Measurements from ENCODE around the gene TRPT1.

Gene TRPT1

DNA sequence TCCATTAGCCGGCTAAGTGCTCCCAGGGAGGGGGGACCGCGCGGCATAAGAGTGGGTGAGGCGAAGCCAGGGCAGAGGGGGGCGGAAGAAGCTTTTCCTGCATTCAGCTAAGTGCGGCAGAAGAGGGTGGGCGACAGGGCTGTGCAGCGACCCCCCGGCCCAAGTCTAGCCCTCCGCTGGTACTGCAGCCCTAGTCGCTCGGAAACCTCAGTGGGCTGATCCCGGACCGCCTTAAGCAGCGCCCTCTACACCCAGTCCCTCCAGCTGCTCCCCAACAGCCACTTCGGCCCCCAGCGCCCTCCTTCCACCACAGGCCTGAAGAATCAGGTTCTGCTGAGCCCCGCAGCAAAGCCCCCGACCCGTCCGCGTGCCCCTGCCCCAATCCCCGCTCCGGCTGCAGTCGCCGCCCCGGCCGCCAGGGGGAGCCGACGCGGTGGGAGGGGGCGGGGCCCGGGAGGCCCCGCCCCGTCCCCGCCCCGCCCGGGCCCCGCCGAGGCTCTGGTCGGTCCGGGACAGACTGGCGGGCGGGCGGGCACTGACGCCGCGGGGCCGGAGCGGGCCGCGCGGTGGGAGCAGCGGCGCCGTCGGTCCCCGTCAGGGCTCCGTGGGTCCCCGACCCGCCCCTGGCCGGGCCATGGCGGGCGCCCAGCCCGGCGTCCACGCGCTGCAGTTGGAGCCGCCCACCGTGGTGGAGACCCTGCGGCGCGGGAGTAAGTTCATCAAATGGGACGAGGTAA lies 25.2 kb upstream of the TRPT1 start, which contains the start of gene PLCB3 (continued):
- TF ChIP-seq, protein P1, sequence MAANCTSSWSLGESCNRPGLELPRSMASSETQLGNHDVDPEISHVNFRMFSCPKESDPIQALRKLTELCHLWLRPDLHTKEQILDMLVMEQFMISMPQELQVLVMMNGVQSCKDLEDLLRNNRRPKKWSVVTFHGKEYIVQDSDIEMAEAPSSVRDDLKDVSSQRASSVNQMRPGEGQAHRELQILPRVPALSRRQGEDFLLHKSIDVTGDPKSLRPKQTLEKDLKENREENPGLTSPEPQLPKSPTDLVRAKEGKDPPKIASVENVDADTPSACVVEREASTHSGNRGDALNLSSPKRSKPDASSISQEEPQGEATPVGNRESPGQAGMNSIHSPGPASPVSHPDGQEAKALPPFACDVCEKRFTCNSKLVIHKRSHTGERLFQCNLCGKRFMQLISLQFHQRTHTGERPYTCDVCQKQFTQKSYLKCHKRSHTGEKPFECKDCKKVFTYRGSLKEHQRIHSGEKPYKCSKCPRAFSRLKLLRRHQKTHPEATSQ (tag by site-specific recombination; IDR thresholded peaks at IDR 0.05) = peak; percentile 21; the same call in 1 of the 2 replicates
- peak; percentile 60 for TF ChIP-seq SP3 (tag by site-specific recombination; IDR thresholded peaks at IDR 0.05)
- TF ChIP-seq, protein P2, sequence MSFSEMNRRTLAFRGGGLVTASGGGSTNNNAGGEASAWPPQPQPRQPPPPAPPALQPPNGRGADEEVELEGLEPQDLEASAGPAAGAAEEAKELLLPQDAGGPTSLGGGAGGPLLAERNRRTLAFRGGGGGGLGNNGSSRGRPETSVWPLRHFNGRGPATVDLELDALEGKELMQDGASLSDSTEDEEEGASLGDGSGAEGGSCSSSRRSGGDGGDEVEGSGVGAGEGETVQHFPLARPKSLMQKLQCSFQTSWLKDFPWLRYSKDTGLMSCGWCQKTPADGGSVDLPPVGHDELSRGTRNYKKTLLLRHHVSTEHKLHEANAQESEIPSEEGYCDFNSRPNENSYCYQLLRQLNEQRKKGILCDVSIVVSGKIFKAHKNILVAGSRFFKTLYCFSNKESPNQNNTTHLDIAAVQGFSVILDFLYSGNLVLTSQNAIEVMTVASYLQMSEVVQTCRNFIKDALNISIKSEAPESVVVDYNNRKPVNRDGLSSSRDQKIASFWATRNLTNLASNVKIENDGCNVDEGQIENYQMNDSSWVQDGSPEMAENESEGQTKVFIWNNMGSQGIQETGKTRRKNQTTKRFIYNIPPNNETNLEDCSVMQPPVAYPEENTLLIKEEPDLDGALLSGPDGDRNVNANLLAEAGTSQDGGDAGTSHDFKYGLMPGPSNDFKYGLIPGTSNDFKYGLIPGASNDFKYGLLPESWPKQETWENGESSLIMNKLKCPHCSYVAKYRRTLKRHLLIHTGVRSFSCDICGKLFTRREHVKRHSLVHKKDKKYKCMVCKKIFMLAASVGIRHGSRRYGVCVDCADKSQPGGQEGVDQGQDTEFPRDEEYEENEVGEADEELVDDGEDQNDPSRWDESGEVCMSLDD (tag by site-specific recombination; IDR thresholded peaks at IDR 0.05) = peak; percentile 58; the same call in 1 of the 2 replicates
- TF ChIP-seq, protein P3, sequence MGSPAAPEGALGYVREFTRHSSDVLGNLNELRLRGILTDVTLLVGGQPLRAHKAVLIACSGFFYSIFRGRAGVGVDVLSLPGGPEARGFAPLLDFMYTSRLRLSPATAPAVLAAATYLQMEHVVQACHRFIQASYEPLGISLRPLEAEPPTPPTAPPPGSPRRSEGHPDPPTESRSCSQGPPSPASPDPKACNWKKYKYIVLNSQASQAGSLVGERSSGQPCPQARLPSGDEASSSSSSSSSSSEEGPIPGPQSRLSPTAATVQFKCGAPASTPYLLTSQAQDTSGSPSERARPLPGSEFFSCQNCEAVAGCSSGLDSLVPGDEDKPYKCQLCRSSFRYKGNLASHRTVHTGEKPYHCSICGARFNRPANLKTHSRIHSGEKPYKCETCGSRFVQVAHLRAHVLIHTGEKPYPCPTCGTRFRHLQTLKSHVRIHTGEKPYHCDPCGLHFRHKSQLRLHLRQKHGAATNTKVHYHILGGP (tag by site-specific recombination; IDR thresholded peaks at IDR 0.05) = no peak
- no peak for TF ChIP-seq ZNF133 (tag by site-specific recombination; IDR thresholded peaks at IDR 0.05)
- TF ChIP-seq, protein P4, sequence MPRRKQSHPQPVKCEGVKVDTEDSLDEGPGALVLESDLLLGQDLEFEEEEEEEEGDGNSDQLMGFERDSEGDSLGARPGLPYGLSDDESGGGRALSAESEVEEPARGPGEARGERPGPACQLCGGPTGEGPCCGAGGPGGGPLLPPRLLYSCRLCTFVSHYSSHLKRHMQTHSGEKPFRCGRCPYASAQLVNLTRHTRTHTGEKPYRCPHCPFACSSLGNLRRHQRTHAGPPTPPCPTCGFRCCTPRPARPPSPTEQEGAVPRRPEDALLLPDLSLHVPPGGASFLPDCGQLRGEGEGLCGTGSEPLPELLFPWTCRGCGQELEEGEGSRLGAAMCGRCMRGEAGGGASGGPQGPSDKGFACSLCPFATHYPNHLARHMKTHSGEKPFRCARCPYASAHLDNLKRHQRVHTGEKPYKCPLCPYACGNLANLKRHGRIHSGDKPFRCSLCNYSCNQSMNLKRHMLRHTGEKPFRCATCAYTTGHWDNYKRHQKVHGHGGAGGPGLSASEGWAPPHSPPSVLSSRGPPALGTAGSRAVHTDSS (tag by site-specific recombination; IDR thresholded peaks at IDR 0.05) = no peak
- 0 out of 2 replicates have a peak, but pooled peaks have one; percentile 3 for TF ChIP-seq ZIC2 (tag by site-specific recombination; IDR thresholded peaks at IDR 0.05)
- TF ChIP-seq ZNF394 (tag by site-specific recombination; IDR thresholded peaks at IDR 0.05; ENCODE audit: borderline replicate concordance) = no peak; the same call in 1 of the 2 replicates
- peak; percentile 69 for TF ChIP-seq ZBTB7A (tag by site-specific recombination; IDR thresholded peaks at IDR 0.05; ENCODE audit: low read depth)
- no peak; the same call in 1 of the 2 replicates for TF ChIP-seq GLIS2 (tag by site-specific recombination; IDR thresholded peaks at IDR 0.05)
- no peak for TF ChIP-seq ZNF221 (tag by site-specific recombination; IDR thresholded peaks at IDR 0.05; ENCODE audit: borderline replicate concordance)
- TF ChIP-seq KLF10 (tag by site-specific recombination; IDR thresholded peaks at IDR 0.05) = no peak
- TF ChIP-seq SCRT1 (tag by site-specific recombination; IDR thresholded peaks at IDR 0.05; ENCODE audit: borderline replicate concordance) = no peak
- TF ChIP-seq, protein P5, sequence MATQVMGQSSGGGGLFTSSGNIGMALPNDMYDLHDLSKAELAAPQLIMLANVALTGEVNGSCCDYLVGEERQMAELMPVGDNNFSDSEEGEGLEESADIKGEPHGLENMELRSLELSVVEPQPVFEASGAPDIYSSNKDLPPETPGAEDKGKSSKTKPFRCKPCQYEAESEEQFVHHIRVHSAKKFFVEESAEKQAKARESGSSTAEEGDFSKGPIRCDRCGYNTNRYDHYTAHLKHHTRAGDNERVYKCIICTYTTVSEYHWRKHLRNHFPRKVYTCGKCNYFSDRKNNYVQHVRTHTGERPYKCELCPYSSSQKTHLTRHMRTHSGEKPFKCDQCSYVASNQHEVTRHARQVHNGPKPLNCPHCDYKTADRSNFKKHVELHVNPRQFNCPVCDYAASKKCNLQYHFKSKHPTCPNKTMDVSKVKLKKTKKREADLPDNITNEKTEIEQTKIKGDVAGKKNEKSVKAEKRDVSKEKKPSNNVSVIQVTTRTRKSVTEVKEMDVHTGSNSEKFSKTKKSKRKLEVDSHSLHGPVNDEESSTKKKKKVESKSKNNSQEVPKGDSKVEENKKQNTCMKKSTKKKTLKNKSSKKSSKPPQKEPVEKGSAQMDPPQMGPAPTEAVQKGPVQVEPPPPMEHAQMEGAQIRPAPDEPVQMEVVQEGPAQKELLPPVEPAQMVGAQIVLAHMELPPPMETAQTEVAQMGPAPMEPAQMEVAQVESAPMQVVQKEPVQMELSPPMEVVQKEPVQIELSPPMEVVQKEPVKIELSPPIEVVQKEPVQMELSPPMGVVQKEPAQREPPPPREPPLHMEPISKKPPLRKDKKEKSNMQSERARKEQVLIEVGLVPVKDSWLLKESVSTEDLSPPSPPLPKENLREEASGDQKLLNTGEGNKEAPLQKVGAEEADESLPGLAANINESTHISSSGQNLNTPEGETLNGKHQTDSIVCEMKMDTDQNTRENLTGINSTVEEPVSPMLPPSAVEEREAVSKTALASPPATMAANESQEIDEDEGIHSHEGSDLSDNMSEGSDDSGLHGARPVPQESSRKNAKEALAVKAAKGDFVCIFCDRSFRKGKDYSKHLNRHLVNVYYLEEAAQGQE (tag by site-specific recombination; IDR thresholded peaks at IDR 0.05) = 0 out of 2 replicates have a peak, but pooled peaks have one; percentile 12
- TF ChIP-seq, protein P6, sequence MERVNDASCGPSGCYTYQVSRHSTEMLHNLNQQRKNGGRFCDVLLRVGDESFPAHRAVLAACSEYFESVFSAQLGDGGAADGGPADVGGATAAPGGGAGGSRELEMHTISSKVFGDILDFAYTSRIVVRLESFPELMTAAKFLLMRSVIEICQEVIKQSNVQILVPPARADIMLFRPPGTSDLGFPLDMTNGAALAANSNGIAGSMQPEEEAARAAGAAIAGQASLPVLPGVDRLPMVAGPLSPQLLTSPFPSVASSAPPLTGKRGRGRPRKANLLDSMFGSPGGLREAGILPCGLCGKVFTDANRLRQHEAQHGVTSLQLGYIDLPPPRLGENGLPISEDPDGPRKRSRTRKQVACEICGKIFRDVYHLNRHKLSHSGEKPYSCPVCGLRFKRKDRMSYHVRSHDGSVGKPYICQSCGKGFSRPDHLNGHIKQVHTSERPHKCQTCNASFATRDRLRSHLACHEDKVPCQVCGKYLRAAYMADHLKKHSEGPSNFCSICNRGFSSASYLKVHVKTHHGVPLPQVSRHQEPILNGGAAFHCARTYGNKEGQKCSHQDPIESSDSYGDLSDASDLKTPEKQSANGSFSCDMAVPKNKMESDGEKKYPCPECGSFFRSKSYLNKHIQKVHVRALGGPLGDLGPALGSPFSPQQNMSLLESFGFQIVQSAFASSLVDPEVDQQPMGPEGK (tag by site-specific recombination; IDR thresholded peaks at IDR 0.05) = peak; percentile 39
- no peak for TF ChIP-seq SETDB1 (IDR thresholded peaks at IDR 0.05; ENCODE audit: insufficient read length, low read length)

Data from HEK293 (cell line).